ENCODE measurements around the gene SFMBT1. TPM values are rescaled to one million over a fixed set of nuclear protein-coding genes. Genes with fewer than 3 reads are reported as not detected.
A peak's percentile ranks its signal among the peaks of the same experiment; 100 is the strongest.

SFMBT1 gene
- total and polyA plus RNA-seq, 2 experiments from 2014 or later, result 5.3 to 24.0 TPM

- no peak for TF ChIP-seq CTCF (conservative IDR thresholded peaks at IDR 0.05; ENCODE audit: low read depth in 2 of 2)
Observed at GRCh38 chr3:52983828-52984227, 62.0 kb downstream of the SFMBT1 start (continued).

- H3K36me3 Mint-ChIP-seq (ENCODE audit: low read depth), result no peaks in the 10 kb centered on the region
- DNase-seq (ENCODE audit: low spot score), result no peak
- ATAC-seq, result no peak
- Histone ChIP-seq H3K4me2 (no peak overlapping the region), H3K36me3 (ENCODE audit: insufficient read depth) (no peaks in the 10 kb centered on the region), H3F3A (replicated peaks; ENCODE audit: low read depth) (no peaks in the 10 kb centered on the region), H3K4me3 (no peak overlapping the region), H3K27ac (ENCODE audit: low read depth) (no peak overlapping the region), H2AFZ (no peak overlapping the region), H3K27me3 (ENCODE audit: insufficient read depth) (no peaks in the 10 kb centered on the region), H4K20me1 (replicated peaks; ENCODE audit: insufficient read depth) (no peaks in the 10 kb centered on the region; the same call in 1 of the 2 replicates), H3K9me2 (ENCODE audit: insufficient read depth) (no peaks in the 10 kb centered on the region), H3K79me2 (replicated peaks; ENCODE audit: insufficient read depth) (no peaks in the 10 kb centered on the region), H3K4me1 (ENCODE audit: insufficient read depth) (no peaks in the 10 kb centered on the region)
- H3K4me1 Mint-ChIP-seq, result peaks cover 13% of the 10 kb centered on the region
- H3K27ac Mint-ChIP-seq, result peak overlapping the region; percentile 8; the same call in 1 of the 2 replicates
- H3K4me3 Mint-ChIP-seq, result no peak overlapping the region
- H3K27me3 Mint-ChIP-seq (ENCODE audit: insufficient read depth, low read depth, poor library complexity), result peaks cover 1% of the 10 kb centered on the region
- H3K9me3 Mint-ChIP-seq, result no peaks in the 10 kb centered on the region; the same call in 2 of the 3 replicates
- TF ChIP-seq CTCF (conservative IDR thresholded peaks at IDR 0.05; ENCODE audit: low read depth in 2 of 2), result no peak
- TF ChIP-seq ZNF331 (CRISPR knock-in tag; IDR thresholded peaks at IDR 0.05; ENCODE audit: low read depth), result no peak
- TF ChIP-seq NANOG (IDR thresholded peaks at IDR 0.05; ENCODE audit: borderline replicate concordance), result no peak
- TF ChIP-seq JUNB (IDR thresholded peaks at IDR 0.05; ENCODE audit: unreplicated experiment), result no peak
- TF ChIP-seq CREB1 (CRISPR knock-in tag; IDR thresholded peaks at IDR 0.05; ENCODE audit: low read depth), result no peak
- no peak for TF ChIP-seq EZH2 (IDR thresholded peaks at IDR 0.05; ENCODE audit: low read depth, unreplicated experiment)
- TF ChIP-seq POLR2AphosphoS5 (IDR thresholded peaks at IDR 0.05; ENCODE audit: low read depth), result no peak
- no peak for TF ChIP-seq ZNF114 (CRISPR knock-in tag; IDR thresholded peaks at IDR 0.05)
- no peak for TF ChIP-seq ZNF462 (CRISPR knock-in tag; IDR thresholded peaks at IDR 0.05)
- no peak for TF ChIP-seq REST (IDR thresholded peaks at IDR 0.05; ENCODE audit: unreplicated experiment)
- no peak for TF ChIP-seq STAT1 (IDR thresholded peaks at IDR 0.05; ENCODE audit: unreplicated experiment)
- TF ChIP-seq EZH2phosphoT487 (IDR thresholded peaks at IDR 0.05; ENCODE audit: unreplicated experiment), result no peak
Observed at GRCh38 chr3:52983336-52983807, 62.5 kb downstream of the SFMBT1 start.

All from GM23338 (cell line).